Endothelial cell (in vitro differentiated cells): Measurements from ENCODE around the gene EXOSC5. TPM values are rescaled to one million over a fixed set of nuclear protein-coding genes. Genes with fewer than 3 reads are reported as not detected.
"Not testable (repeated sequence)": the region's sequence is repeated elsewhere in the genome, so short reads cannot be mapped to it uniquely, and the experiment has no call there.

ENCODE experiments used
- DNase-seq: peaks from one replicate; pipeline ENCODE4 v3.0.0; 2021; ENCODE audit warnings: low spot score
- H3K27ac Mint-ChIP-seq: one replicate; pipeline ENCODE4 v1.8.0; 2021; ENCODE audit warnings: mixed read lengths, inconsistent platforms; ENCODE audit not compliant: unreplicated experiment
- H3K27me3 Mint-ChIP-seq: one replicate; pipeline ENCODE4 v1.8.0; 2021; ENCODE audit warnings: mild to moderate bottlenecking, moderate library complexity, mixed read lengths, inconsistent platforms; ENCODE audit not compliant: unreplicated experiment
- H3K36me3 Mint-ChIP-seq: one replicate; pipeline ENCODE4 v1.8.0; 2021; ENCODE audit warnings: mild to moderate bottlenecking, low read depth, mixed read lengths, inconsistent platforms; ENCODE audit not compliant: unreplicated experiment
- H3K4me1 Mint-ChIP-seq: one replicate; pipeline ENCODE4 v1.8.0; 2021; ENCODE audit warnings: mild to moderate bottlenecking, mixed read lengths, inconsistent platforms; ENCODE audit not compliant: unreplicated experiment
- H3K4me3 Mint-ChIP-seq: one replicate; pipeline ENCODE4 v1.8.0; 2021; ENCODE audit warnings: mild to moderate bottlenecking, mixed read lengths, inconsistent platforms; ENCODE audit not compliant: unreplicated experiment
- H3K9me3 Mint-ChIP-seq: one replicate; pipeline ENCODE4 v1.8.0; 2021; ENCODE audit warnings: mixed read lengths, inconsistent platforms; ENCODE audit not compliant: unreplicated experiment
- total RNA-seq: library from RNA; stranded (reverse); fragmentation: NEBNext Ultra II Directional; extraction: Animal tissue kit (Norgen Biotek cat#: 25700); gene quantifications from one replicate; pipeline ENCODE4 v1.2.1, GENCODE V29; 2021; ENCODE audit not compliant: unreplicated experiment
- TF ChIP-seq, protein P1 (sequence below): fragments of 200-600 bp; sonication (generic); IDR thresholded peaks from one replicate; pipeline ENCODE4 v1.5.0; 2021; ENCODE audit warnings: antibody characterized with exemption; ENCODE audit not compliant: unreplicated experiment

Gene EXOSC5
- total RNA-seq, 1 donor from 2014 or later = 15.2 TPM

DNA sequence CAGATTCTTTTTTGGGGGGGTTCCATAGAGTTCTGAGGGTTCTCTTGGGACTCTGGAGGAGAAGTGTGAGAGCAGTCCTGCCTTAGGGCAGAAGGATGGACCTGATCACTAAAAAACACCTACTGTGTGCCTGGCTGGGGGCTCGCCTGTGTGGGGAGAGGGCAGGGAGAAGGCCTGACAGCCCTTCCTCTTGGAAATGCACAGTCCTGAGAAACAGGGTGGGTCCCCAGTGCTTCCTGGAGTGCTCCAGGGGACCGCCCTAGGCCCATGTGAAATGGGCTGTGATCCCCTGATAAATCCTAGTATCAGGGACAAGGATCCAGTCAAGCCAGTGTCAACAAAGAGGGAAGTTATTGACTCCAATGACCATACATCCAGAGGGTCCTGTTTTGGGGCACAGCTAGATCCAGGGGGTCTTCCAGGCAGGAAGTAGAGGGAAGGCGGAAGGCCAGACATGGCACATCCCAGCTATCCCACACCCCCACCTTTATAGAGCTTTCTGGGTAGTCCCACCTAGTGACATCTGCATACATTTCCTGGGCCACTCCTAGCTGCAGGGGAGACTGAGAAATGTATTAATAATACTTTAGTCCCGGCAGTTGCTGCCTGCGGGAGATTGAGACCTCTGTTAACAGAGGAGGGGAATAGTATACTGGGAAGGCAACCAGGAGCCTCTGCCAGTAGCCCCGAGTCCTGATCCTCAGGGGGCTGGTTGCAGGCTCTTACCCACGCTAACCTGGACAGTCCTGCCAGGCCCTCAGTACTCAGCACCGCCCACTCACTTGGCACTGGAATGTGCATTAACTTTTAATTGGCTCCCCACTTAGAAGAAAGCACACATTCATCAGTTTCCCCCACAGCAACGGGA is 14.2 kb upstream of the EXOSC5 start:
- peak overlapping the region; percentile 52 for H3K27ac Mint-ChIP-seq
- H3K36me3 Mint-ChIP-seq = peaks cover 31% of the 10 kb centered on the region
- peaks cover 6% of the 10 kb centered on the region for H3K27me3 Mint-ChIP-seq
- no peaks in the 10 kb centered on the region for H3K9me3 Mint-ChIP-seq
- H3K4me3 Mint-ChIP-seq = no peak overlapping the region
- TF ChIP-seq, protein P1, sequence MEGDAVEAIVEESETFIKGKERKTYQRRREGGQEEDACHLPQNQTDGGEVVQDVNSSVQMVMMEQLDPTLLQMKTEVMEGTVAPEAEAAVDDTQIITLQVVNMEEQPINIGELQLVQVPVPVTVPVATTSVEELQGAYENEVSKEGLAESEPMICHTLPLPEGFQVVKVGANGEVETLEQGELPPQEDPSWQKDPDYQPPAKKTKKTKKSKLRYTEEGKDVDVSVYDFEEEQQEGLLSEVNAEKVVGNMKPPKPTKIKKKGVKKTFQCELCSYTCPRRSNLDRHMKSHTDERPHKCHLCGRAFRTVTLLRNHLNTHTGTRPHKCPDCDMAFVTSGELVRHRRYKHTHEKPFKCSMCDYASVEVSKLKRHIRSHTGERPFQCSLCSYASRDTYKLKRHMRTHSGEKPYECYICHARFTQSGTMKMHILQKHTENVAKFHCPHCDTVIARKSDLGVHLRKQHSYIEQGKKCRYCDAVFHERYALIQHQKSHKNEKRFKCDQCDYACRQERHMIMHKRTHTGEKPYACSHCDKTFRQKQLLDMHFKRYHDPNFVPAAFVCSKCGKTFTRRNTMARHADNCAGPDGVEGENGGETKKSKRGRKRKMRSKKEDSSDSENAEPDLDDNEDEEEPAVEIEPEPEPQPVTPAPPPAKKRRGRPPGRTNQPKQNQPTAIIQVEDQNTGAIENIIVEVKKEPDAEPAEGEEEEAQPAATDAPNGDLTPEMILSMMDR = no peak
- no peak for DNase-seq
- H3K4me1 Mint-ChIP-seq = peaks cover 14% of the 10 kb centered on the region

DNA sequence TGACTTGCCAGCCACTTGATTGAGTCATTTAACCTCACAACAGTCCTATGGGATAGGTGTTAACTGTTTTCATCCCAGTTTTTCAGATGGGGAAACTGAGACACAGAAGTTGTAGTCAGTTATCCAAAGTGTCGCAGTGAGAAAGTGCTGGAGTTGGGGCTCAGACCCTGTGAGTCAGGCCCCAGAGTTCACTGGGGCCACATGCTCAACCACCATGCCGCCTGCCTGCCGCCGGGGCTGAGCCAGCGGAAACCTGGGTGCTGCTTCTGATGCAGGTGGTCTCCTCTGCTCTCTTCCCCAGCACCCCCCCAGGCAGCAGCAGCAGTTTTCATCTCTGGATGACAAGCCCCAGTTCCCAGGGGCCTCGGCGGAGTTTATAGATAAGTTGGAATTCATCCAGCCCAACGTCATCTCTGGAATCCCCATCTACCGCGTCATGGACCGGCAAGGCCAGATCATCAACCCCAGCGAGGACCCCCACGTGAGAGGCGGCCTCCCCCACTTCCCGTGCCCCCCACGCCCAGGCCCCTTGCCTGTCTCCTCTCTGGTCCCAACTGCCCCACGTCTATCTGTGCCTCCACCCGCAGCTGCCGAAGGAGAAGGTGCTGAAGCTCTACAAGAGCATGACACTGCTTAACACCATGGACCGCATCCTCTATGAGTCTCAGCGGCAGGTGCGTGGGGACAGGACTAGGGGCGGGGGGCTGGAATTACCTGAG is 13.3 kb upstream of the EXOSC5 start:
- H3K27ac Mint-ChIP-seq = peak overlapping the region; percentile 52
- TF ChIP-seq, protein P1 = no peak
- peaks cover 6% of the 10 kb centered on the region for H3K27me3 Mint-ChIP-seq
- H3K9me3 Mint-ChIP-seq = no peaks in the 10 kb centered on the region
- no peak for DNase-seq
- peaks cover 14% of the 10 kb centered on the region for H3K4me1 Mint-ChIP-seq
- peak overlapping the region; percentile 31 for H3K4me3 Mint-ChIP-seq
- peaks cover 31% of the 10 kb centered on the region for H3K36me3 Mint-ChIP-seq

DNA sequence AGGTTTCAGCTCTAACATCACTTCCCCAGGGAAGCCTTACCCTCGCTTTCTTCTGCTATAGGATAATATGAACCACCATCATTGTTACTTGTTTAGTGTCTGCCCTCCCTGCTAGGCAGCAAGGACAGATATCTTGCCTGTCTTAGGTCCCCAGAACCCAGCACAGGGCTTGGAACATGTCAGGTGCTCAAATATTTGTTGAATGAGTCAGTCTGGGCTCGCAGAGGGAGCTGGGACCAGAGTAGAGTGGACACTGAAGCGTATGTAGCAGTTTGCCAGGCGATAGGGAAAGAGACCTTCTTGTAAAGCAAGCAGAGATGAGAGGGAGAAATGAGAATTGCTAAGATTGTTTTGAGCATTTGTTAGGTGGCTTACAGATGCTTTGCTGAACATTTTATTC is 12.1 kb upstream of the EXOSC5 start:
- TF ChIP-seq, protein P1 = no peak
- Mint-ChIP-seq H3K27ac (peak overlapping the region; percentile 61), H3K4me1 (peaks cover 18% of the 10 kb centered on the region), H3K9me3 (no peaks in the 10 kb centered on the region), H3K36me3 (peaks cover 28% of the 10 kb centered on the region), H3K4me3 (no peak overlapping the region), H3K27me3 (peaks cover 4% of the 10 kb centered on the region)
- DNase-seq = no peak

DNA sequence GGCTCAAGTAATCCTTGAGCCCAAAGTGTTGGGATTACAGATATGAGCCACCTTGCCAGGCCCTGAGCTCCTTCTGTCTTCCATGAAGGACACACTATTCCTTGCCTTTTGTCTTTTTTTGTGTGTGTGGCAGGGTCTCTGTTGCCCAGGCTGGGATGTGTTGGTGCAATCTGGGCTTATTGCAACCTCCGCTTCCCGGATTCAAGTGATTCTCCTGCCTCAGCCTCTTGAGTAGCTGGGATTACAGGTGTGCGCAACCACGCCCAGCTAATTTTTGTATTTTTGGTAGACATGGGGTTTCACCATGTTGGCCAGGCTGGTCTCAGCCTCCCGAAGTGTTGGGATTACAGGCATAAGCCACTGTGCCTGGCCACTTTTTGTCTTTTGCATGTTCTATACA is 11.7 kb upstream of the EXOSC5 start:
- H3K27me3 Mint-ChIP-seq, H3K27ac Mint-ChIP-seq, H3K4me3 Mint-ChIP-seq, DNase-seq, H3K9me3 Mint-ChIP-seq: not testable (repeated sequence)
- peaks cover 23% of the 10 kb centered on the region for H3K36me3 Mint-ChIP-seq
- H3K4me1 Mint-ChIP-seq = peaks cover 18% of the 10 kb centered on the region

DNA sequence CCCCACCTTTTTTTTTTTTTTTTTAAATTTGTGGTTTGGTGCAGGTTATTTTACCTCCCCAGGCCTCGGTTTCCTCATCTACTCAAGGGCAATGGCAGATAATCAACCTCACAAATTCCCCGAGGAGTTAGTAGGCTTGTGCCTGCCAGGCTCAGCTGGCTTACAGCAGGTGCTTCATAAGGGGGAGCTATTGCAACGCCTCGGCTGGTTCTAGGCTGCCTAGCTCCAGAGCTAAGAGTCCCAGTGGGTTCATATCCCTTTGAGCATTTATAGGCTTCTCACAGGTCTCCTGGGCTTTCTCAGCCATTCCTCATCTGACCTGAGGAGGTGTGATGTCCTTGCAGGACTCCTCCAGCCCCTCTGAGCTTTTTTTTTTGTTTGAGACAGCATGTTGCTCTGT is 11.1 kb upstream of the EXOSC5 start:
- H3K27ac Mint-ChIP-seq = no peak overlapping the region
- H3K4me3 Mint-ChIP-seq = no peak overlapping the region

More for the DNA sequence above, 11.1 kb upstream of the EXOSC5 start:
- peaks cover 17% of the 10 kb centered on the region for H3K36me3 Mint-ChIP-seq
- H3K4me1 Mint-ChIP-seq = peaks cover 18% of the 10 kb centered on the region
- TF ChIP-seq, protein P1 = no peak
- DNase-seq = no peak
- peaks cover 5% of the 10 kb centered on the region for H3K27me3 Mint-ChIP-seq
- no peaks in the 10 kb centered on the region for H3K9me3 Mint-ChIP-seq
